MCF 10A (cell line): ENCODE measurements around the gene ZMYM1. TPM values are rescaled to one million over a fixed set of nuclear protein-coding genes. Genes with fewer than 3 reads are reported as not detected.

ENCODE experiments used
- BruUV-seq: library from RNA; stranded (reverse); fragments of 400-500 nt; replicated peaks from 2 replicates; lab custom pipeline; 2021; lab: Mats Ljungman, UMichigan
- CTCF ChIA-PET: fragments of 300-600 bp; sonication (Branson Sonifier 250); formaldehyde crosslinking; extraction: SDS; loops from one replicate; lab custom pipeline; 2021; ENCODE audit warnings: antibody characterized with exemption, inconsistent platforms; lab: Yijun Ruan, JAX
- POLR2A ChIA-PET: fragments of 300-600, 350-650 bp; sonication (Branson Sonifier 250); formaldehyde crosslinking; extraction: SDS; loops from one replicate; lab custom pipeline; 2020; ENCODE audit warnings: antibody characterized with exemption, inconsistent platforms; lab: Yijun Ruan, JAX
- DNase-seq: peaks from one replicate; pipeline ENCODE4 v3.0.0-alpha.2; 2018; ENCODE audit not compliant: unreplicated experiment
- H3K27ac Mint-ChIP-seq: one replicate; pipeline ENCODE4 v1.8.0; 2022; ENCODE audit warnings: mild to moderate bottlenecking, low read depth, mixed read lengths; ENCODE audit not compliant: unreplicated experiment
- H3K27me3 Mint-ChIP-seq: one replicate; pipeline ENCODE4 v1.8.0; 2022; ENCODE audit warnings: mixed read lengths; ENCODE audit not compliant: insufficient read depth, unreplicated experiment
- H3K36me3 Mint-ChIP-seq: one replicate; pipeline ENCODE4 v1.8.0; 2022; ENCODE audit warnings: mild to moderate bottlenecking, moderate library complexity, mixed read lengths; ENCODE audit not compliant: insufficient read depth, unreplicated experiment
- H3K4me1 Mint-ChIP-seq: one replicate; pipeline ENCODE4 v1.8.0; 2022; ENCODE audit warnings: mixed read lengths; ENCODE audit not compliant: insufficient read depth, unreplicated experiment
- H3K4me3 Mint-ChIP-seq: one replicate; pipeline ENCODE4 v1.8.0; 2022; ENCODE audit warnings: mild to moderate bottlenecking, moderate library complexity, mixed read lengths; ENCODE audit not compliant: unreplicated experiment
- H3K9me3 Mint-ChIP-seq: one replicate; pipeline ENCODE4 v1.8.0; 2022; ENCODE audit warnings: mixed read lengths; ENCODE audit not compliant: unreplicated experiment
- CTCF ChIP-seq: fragments of 200-600 bp; IDR thresholded peaks from one replicate; pipeline ENCODE4 v1.8.0; 2022; ENCODE audit warnings: antibody characterized with exemption, mild to moderate bottlenecking; ENCODE audit not compliant: unreplicated experiment
- intact Hi-C: fragments of 100-400 bp; cut with micrococcal nuclease; formaldehyde crosslinking; loops from 2 replicates; pipeline ENCODE4 v1.14.1; 2022
- total RNA-seq: library from RNA; stranded (reverse); gene quantifications from 2 replicates; pipeline ENCODE4 v1.2.3, GENCODE V29; 2022

The ZMYM1 gene
- total RNA-seq, 1 experiment from 2014 or later, result 21.2 TPM

GRCh38 chr1:35030756-35031446 is 48.3 kb upstream of the ZMYM1 start:
- H3K27me3 Mint-ChIP-seq, result no peaks in the 10 kb centered on the region
- H3K4me3 Mint-ChIP-seq, result peak overlapping the region; percentile 90
- BruUV-seq, result TSS peak; percentile 83
- ChIA-PET POLR2A (interaction anchor here (0.6 to 4.6 kb wide), 25 partner anchors 10 to 739 kb away, joined by 3 to 122 read pairs (median 4); partner anchors contain the start of genes CLSPN, SFPQ, SMIM12 and TMEM35B), CTCF (interaction anchor here (0.6 to 1.2 kb wide), 3 partner anchors 155 to 246 kb away, joined by 3 read pairs; no protein-coding TSS in a partner anchor)
- peaks cover 33% of the 10 kb centered on the region for H3K36me3 Mint-ChIP-seq
- H3K4me1 Mint-ChIP-seq, result peaks cover 19% of the 10 kb centered on the region
- intact Hi-C loops, result loop anchor here (1.0 to 5.0 kb wide), 3 partner anchors 48 to 161 kb away; partner anchors contain the start of genes SFPQ and ZMYM1
- peak overlapping the region; percentile 97 for H3K27ac Mint-ChIP-seq
- no peaks in the 10 kb centered on the region for H3K9me3 Mint-ChIP-seq
- no peak for TF ChIP-seq CTCF
- peak; percentile 40 for DNase-seq

GRCh38 chr1:35032384-35032739 is 46.8 kb upstream of the ZMYM1 start:
- Mint-ChIP-seq H3K27ac (peak overlapping the region; percentile 97), H3K4me3 (peak overlapping the region; percentile 90), H3K9me3 (no peaks in the 10 kb centered on the region), H3K4me1 (peaks cover 10% of the 10 kb centered on the region), H3K36me3 (peaks cover 23% of the 10 kb centered on the region), H3K27me3 (no peaks in the 10 kb centered on the region)
- no peak for DNase-seq
- TSS peak; percentile 45 for BruUV-seq
- ChIA-PET CTCF (interaction anchor here (0.6 kb wide), 1 partner anchor 80 kb away, joined by 3 read pairs; no protein-coding TSS in a partner anchor), POLR2A (interaction anchor here (0.5 to 4.6 kb wide), 12 partner anchors 11 to 605 kb away, joined by 3 to 122 read pairs (median 3); partner anchors contain the start of genes SMIM12 and ZMYM1)
- intact Hi-C loops, result loop anchor here (5.0 kb wide), 2 partner anchors 140 to 160 kb away; partner anchors contain the start of gene SFPQ
- no peak for TF ChIP-seq CTCF

GRCh38 chr1:35033346-35033745 is 45.8 kb upstream of the ZMYM1 start:
- no peak for DNase-seq
- Mint-ChIP-seq H3K9me3 (no peaks in the 10 kb centered on the region), H3K27ac (no peak overlapping the region), H3K36me3 (peaks cover 18% of the 10 kb centered on the region), H3K4me1 (peaks cover 6% of the 10 kb centered on the region), H3K27me3 (no peaks in the 10 kb centered on the region), H3K4me3 (no peak overlapping the region)
- TF ChIP-seq CTCF, result no peak
- ChIA-PET CTCF (no interaction called here), POLR2A (interaction anchor here (4.6 kb wide), 1 partner anchor 49 kb away, joined by 122 read pairs; the partner anchor contains the start of gene ZMYM1)
- no TSS peak for BruUV-seq
- intact Hi-C loops, result loop anchor here (5.0 kb wide), 2 partner anchors 139 to 159 kb away; partner anchors contain the start of gene SFPQ

GRCh38 chr1:35036621-35037020 is 42.6 kb upstream of the ZMYM1 start:
- H3K9me3 Mint-ChIP-seq, result no peaks in the 10 kb centered on the region
- H3K4me3 Mint-ChIP-seq, result no peak overlapping the region
- POLR2A ChIA-PET, result interaction anchor here (0.6 kb wide), 1 partner anchor 504 kb away, joined by 3 read pairs; no protein-coding TSS in a partner anchor
- H3K4me1 Mint-ChIP-seq, result no peaks in the 10 kb centered on the region
- CTCF ChIA-PET, result interaction anchor here (1.4 kb wide), 1 partner anchor 75 kb away, joined by 3 read pairs; no protein-coding TSS in a partner anchor
- no peak overlapping the region for H3K27ac Mint-ChIP-seq
- DNase-seq, result no peak
- TF ChIP-seq CTCF, result no peak
- BruUV-seq, result no TSS peak
- H3K27me3 Mint-ChIP-seq, result no peaks in the 10 kb centered on the region
- H3K36me3 Mint-ChIP-seq, result no peaks in the 10 kb centered on the region
- intact Hi-C loops, result no loop called here
